PC-3 (cell line): ENCODE data around the gene SCAPER.

Source experiments
- EZH2 ChIP-seq: fragments of 300-600 bp; sonication (generic); IDR thresholded peaks from one replicate; pipeline ENCODE4 v1.6.1; 2017; ENCODE audit warnings: antibody characterized with exemption, mild to moderate bottlenecking, low read length; ENCODE audit not compliant: unreplicated experiment
- TF ChIP-seq, protein P1 (sequence below): fragments of 300-600 bp; sonication (generic); conservative IDR thresholded peaks from 2 replicates; pipeline ENCODE4 v1.5.1; 2017; ENCODE audit warnings: antibody characterized with exemption, low read depth, mild to moderate bottlenecking, low read length

DNA sequence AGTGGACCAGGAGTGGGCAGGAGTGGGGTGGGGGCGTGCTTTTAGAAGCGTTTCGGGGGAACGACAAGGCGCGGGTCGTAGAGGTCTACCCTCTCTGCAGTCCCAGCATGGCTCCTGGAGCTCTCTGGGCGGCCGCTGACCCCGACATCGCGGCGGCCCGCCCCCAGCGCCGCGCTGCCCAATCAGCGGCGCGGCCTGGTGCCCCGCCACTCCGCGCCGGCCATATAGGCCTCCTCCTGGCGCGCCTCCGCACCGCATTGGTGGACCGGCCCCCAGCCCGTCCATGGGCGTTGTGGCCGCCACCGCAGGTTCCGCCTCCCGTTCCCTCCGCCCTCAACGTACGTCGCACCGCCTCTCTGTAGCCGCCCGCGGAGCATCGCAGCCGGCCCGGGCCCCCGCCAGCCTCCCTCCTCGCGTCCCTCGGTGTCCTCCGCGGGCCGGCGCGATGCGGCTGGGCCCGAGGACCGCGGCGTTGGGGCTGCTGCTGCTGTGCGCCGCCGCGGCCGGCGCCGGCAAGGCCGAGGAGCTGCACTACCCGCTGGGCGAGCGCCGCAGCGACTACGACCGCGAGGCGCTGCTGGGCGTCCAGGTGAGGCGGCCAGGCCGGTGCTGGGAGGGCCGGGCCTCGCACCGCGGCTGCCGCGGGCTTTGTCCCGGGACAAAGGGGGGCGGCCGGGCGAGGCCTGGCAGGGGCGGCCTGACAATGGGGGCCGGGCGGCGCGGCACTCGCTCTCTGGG, 26.4 kb upstream of the SCAPER start, which contains the start of gene RCN2:
- TF ChIP-seq, protein P1, sequence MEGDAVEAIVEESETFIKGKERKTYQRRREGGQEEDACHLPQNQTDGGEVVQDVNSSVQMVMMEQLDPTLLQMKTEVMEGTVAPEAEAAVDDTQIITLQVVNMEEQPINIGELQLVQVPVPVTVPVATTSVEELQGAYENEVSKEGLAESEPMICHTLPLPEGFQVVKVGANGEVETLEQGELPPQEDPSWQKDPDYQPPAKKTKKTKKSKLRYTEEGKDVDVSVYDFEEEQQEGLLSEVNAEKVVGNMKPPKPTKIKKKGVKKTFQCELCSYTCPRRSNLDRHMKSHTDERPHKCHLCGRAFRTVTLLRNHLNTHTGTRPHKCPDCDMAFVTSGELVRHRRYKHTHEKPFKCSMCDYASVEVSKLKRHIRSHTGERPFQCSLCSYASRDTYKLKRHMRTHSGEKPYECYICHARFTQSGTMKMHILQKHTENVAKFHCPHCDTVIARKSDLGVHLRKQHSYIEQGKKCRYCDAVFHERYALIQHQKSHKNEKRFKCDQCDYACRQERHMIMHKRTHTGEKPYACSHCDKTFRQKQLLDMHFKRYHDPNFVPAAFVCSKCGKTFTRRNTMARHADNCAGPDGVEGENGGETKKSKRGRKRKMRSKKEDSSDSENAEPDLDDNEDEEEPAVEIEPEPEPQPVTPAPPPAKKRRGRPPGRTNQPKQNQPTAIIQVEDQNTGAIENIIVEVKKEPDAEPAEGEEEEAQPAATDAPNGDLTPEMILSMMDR = no peak
- no peak for TF ChIP-seq EZH2
